ENCODE measurements around the gene CHN1.
A peak's percentile ranks its signal among the peaks of the same experiment; 100 is the strongest.

CHN1 gene

DNA sequence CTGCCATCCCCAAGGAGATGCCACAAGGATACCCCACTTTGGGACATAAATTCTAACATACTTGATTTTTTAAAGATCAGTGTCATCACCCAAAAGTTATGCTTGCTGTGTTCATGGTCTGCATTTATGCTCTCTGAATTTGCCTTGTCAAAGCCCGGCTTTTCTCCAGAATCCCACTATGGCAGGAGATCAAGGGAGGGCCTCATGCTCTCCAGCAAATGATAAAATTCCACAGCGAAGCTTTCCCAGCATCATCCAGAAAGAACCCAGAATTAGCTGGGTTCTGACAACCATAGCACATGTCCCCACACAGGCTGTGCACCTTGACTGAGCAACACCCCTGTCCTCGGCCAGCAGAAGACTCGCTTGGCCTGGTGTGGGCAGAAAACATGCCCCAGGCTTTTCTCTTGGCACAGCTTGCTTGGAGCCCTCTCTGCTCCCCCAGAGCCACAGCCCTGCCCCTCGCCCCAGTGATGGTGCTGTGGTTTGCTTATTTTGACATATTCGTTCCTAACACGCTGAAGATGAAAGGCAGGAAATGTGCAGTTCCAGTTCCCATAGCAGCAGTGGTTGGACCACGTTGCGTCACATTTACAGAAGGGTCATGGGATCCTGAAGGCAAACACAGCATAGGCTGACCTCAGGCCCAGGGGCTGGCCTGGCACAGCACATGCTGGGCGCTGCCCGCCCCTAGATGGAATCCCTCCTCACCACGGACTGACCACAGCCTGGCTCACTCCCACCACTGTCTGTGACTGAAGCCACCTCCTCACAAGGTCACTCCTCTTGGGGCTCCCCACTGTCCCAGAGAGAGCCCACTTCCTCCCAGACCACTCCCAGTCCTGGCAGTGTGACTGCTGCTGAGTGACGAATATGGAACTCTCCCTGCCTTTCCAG lies 226.8 kb downstream of the CHN1 start:
- Histone ChIP-seq H3K4me3 (ENCODE audit: low read depth in 1 of 5, low read length in 5 of 5) (no peak overlapping the region), H3K36me3 (ENCODE audit: control insufficient read depth in 5 of 5, insufficient read depth in 5 of 5, low read length in 5 of 5) (no peaks in the 10 kb centered on the region), H3K4me1 (ENCODE audit: control insufficient read depth in 5 of 5, insufficient read depth in 5 of 5, low read length in 5 of 5) (peaks cover 0 to 9% (median 3%) of the 10 kb centered on the region in 5 donors), H3K9me3 (ENCODE audit: control insufficient read depth in 5 of 5, low read length in 5 of 5) (no peaks in the 10 kb centered on the region), H3K27ac (ENCODE audit: low read depth, low read length) (no peak overlapping the region), H3K9ac (ENCODE audit: low read length in 5 of 5) (peak overlapping the region in 1 of 5 donors; percentile 38), H3K27me3 (ENCODE audit: control insufficient read depth in 5 of 5, insufficient read depth in 4 of 5, low read length in 5 of 5) (peaks cover 0 to 3% (median 0%) of the 10 kb centered on the region in 5 donors)

GRCh38 chr2:174777347-174778084 lies 227.7 kb downstream of the CHN1 start:
- no peaks in the 10 kb centered on the region for H3K9me3 ChIP-seq (ENCODE audit: control insufficient read depth in 5 of 5, low read length in 5 of 5)
- H3K9ac ChIP-seq (ENCODE audit: low read length in 5 of 5) = no peak overlapping the region
- H3K4me3 ChIP-seq (ENCODE audit: low read depth in 1 of 5, low read length in 5 of 5) = no peak overlapping the region
- peaks cover 0 to 3% (median 0%) of the 10 kb centered on the region in 5 donors for H3K27me3 ChIP-seq (ENCODE audit: control insufficient read depth in 5 of 5, insufficient read depth in 4 of 5, low read length in 5 of 5)
- H3K27ac ChIP-seq (ENCODE audit: low read depth, low read length) = no peak overlapping the region
- H3K36me3 ChIP-seq (ENCODE audit: control insufficient read depth in 5 of 5, insufficient read depth in 5 of 5, low read length in 5 of 5) = no peaks in the 10 kb centered on the region
- H3K4me1 ChIP-seq (ENCODE audit: control insufficient read depth in 5 of 5, insufficient read depth in 5 of 5, low read length in 5 of 5) = peaks cover 0 to 9% (median 3%) of the 10 kb centered on the region in 5 donors

GRCh38 chr2:174776675-174777074 lies 228.5 kb downstream of the CHN1 start:
- no peak overlapping the region for H3K27ac ChIP-seq (ENCODE audit: low read depth, low read length)
- no peaks in the 10 kb centered on the region for H3K9me3 ChIP-seq (ENCODE audit: control insufficient read depth in 5 of 5, low read length in 5 of 5)
- peaks cover 4 to 16% (median 8%) of the 10 kb centered on the region in 5 donors for H3K4me1 ChIP-seq (ENCODE audit: control insufficient read depth in 5 of 5, insufficient read depth in 5 of 5, low read length in 5 of 5)

DNA sequence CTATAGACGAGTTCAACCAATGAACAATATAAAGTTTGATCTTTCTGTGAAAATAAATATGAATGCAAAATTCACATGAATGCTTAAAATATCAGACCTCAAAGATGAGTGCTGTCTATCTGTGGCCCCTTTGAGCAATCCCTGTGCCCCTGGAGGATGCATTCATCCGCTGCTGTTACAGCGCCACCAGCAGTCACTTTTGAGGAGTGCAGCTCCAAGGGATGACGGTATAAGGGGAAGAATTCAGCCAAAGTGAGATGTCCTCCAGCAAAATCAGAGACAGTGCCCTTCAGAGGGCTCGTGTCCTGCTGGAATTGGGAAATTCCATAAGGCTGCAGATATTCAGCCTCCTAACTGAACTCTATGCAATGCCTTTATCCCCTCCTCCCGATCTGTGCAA lies 229.0 kb downstream of the CHN1 start:
- H3K36me3 ChIP-seq (ENCODE audit: control insufficient read depth in 5 of 5, insufficient read depth in 5 of 5, low read length in 5 of 5) = no peaks in the 10 kb centered on the region
- H3K9me3 ChIP-seq (ENCODE audit: control insufficient read depth in 5 of 5, low read length in 5 of 5) = no peaks in the 10 kb centered on the region
- no peak overlapping the region for H3K4me3 ChIP-seq (ENCODE audit: low read depth in 1 of 5, low read length in 5 of 5)
- no peak overlapping the region for H3K9ac ChIP-seq (ENCODE audit: low read length in 5 of 5)
- peaks cover 0 to 2% (median 0%) of the 10 kb centered on the region in 5 donors for H3K27me3 ChIP-seq (ENCODE audit: control insufficient read depth in 5 of 5, insufficient read depth in 4 of 5, low read length in 5 of 5)
- no peak overlapping the region for H3K27ac ChIP-seq (ENCODE audit: low read depth, low read length)
- peaks cover 5 to 18% (median 9%) of the 10 kb centered on the region in 5 donors for H3K4me1 ChIP-seq (ENCODE audit: control insufficient read depth in 5 of 5, insufficient read depth in 5 of 5, low read length in 5 of 5)

More at GRCh38 chr2:174776675-174777074, 228.5 kb downstream of the CHN1 start:
- no peak overlapping the region for H3K4me3 ChIP-seq (ENCODE audit: low read depth in 1 of 5, low read length in 5 of 5)
- no peak overlapping the region for H3K9ac ChIP-seq (ENCODE audit: low read length in 5 of 5)
- peaks cover 0 to 2% (median 0%) of the 10 kb centered on the region in 5 donors for H3K27me3 ChIP-seq (ENCODE audit: control insufficient read depth in 5 of 5, insufficient read depth in 4 of 5, low read length in 5 of 5)
- H3K36me3 ChIP-seq (ENCODE audit: control insufficient read depth in 5 of 5, insufficient read depth in 5 of 5, low read length in 5 of 5) = no peaks in the 10 kb centered on the region

DNA sequence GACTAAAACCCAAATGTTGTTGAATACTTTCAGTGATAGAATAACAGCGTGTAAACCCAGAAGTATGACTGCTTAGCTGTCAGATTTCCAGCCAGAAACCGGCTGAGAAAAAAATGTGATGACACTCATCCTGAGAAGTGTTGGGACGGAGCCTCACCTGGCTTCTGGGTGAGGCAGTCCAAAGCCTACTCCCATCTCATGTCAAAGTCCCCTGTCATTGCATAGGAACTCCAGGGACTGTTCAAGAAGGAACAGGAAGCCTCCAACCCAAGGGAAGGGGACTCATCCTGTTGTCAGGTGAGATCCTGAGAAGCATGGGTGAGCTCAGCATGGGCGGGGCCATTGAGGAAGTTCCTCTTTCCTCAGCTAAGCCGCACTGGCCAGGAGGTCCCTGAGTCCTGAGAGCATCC lies 229.6 kb downstream of the CHN1 start:
- Histone ChIP-seq H3K4me3 (ENCODE audit: low read depth in 1 of 5, low read length in 5 of 5) (no peak overlapping the region), H3K4me1 (ENCODE audit: control insufficient read depth in 5 of 5, insufficient read depth in 5 of 5, low read length in 5 of 5) (peaks cover 5 to 18% (median 9%) of the 10 kb centered on the region in 5 donors), H3K27ac (ENCODE audit: low read depth, low read length) (no peak overlapping the region), H3K9ac (ENCODE audit: low read length in 5 of 5) (no peak overlapping the region), H3K36me3 (ENCODE audit: control insufficient read depth in 5 of 5, insufficient read depth in 5 of 5, low read length in 5 of 5) (no peaks in the 10 kb centered on the region), H3K9me3 (ENCODE audit: control insufficient read depth in 5 of 5, low read length in 5 of 5) (no peaks in the 10 kb centered on the region), H3K27me3 (ENCODE audit: control insufficient read depth in 5 of 5, insufficient read depth in 4 of 5, low read length in 5 of 5) (peaks cover 0 to 2% (median 0%) of the 10 kb centered on the region in 5 donors)

DNA sequence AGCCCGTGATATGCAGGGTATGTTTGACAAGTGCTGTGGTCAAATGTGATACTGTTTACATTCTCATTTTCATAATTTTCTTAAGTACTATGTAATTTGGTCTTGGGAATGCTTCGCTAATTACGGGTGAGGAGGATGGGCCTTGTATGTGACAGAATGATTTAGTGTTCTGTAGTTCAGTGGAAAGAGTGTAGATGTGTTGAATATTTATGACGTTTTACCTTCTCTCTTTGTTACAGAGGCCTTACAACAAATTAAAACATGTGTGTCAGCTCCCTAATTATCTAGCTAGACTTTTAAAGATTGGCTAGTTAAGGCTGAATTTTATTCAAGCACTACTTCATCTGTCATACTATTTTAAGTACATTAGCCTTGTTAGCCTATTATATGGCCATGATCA lies 230.3 kb downstream of the CHN1 start:
- Histone ChIP-seq H3K27me3 (ENCODE audit: control insufficient read depth in 5 of 5, insufficient read depth in 4 of 5, low read length in 5 of 5) (peaks cover 0 to 2% (median 0%) of the 10 kb centered on the region in 5 donors), H3K4me3 (ENCODE audit: low read depth in 1 of 5, low read length in 5 of 5) (no peak overlapping the region), H3K4me1 (ENCODE audit: control insufficient read depth in 5 of 5, insufficient read depth in 5 of 5, low read length in 5 of 5) (peaks cover 5 to 18% (median 9%) of the 10 kb centered on the region in 5 donors), H3K36me3 (ENCODE audit: control insufficient read depth in 5 of 5, insufficient read depth in 5 of 5, low read length in 5 of 5) (no peaks in the 10 kb centered on the region), H3K9ac (ENCODE audit: low read length in 5 of 5) (no peak overlapping the region), H3K9me3 (ENCODE audit: control insufficient read depth in 5 of 5, low read length in 5 of 5) (no peaks in the 10 kb centered on the region), H3K27ac (ENCODE audit: low read depth, low read length) (no peak overlapping the region)

DNA sequence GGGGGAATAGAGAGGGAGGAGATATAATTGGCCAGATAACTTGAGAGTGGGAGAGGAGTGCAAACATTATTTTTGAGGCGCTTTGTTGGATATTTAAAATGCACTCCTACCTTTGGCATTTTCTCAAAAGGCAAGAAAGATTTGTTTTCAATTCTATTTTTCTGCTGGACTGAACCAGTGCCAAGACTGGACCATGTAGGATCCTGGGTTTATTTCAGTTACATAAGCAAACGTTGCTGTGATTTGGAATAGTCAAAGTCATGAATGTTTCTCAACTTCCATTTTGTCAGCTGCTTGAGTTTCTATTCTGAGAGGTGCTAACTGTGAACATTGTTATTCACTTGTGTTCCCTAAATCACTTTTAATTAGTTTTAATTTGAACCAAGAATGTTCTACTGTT lies 232.0 kb downstream of the CHN1 start:
- Histone ChIP-seq H3K36me3 (ENCODE audit: control insufficient read depth in 5 of 5, insufficient read depth in 5 of 5, low read length in 5 of 5) (no peaks in the 10 kb centered on the region), H3K9me3 (ENCODE audit: control insufficient read depth in 5 of 5, low read length in 5 of 5) (no peaks in the 10 kb centered on the region), H3K4me3 (ENCODE audit: low read depth in 1 of 5, low read length in 5 of 5) (no peak overlapping the region), H3K27ac (ENCODE audit: low read depth, low read length) (no peak overlapping the region), H3K27me3 (ENCODE audit: control insufficient read depth in 5 of 5, insufficient read depth in 4 of 5, low read length in 5 of 5) (peaks cover 0 to 2% (median 0%) of the 10 kb centered on the region in 5 donors), H3K9ac (ENCODE audit: low read length in 5 of 5) (no peak overlapping the region), H3K4me1 (ENCODE audit: control insufficient read depth in 5 of 5, insufficient read depth in 5 of 5, low read length in 5 of 5) (peaks cover 2 to 11% (median 9%) of the 10 kb centered on the region in 5 donors)

DNA sequence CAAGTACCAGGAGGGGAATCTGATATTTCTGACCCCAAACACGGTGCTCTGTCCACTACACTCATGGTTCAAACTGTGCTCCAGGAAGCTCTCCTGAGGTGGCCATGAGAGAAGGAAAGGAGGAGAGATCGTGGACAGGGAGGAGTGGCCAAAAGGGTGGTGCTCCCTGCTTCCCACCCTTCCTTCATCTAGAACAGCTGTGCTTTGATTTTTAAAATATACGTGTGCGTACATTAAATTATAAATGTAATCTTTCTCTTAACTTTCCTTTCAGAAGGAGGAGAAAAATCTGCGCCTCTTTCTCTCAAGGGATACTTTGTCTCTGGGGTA lies 232.7 kb downstream of the CHN1 start:
- H3K36me3 ChIP-seq (ENCODE audit: control insufficient read depth in 5 of 5, insufficient read depth in 5 of 5, low read length in 5 of 5) = no peaks in the 10 kb centered on the region
- peaks cover 2 to 11% (median 6%) of the 10 kb centered on the region in 5 donors for H3K4me1 ChIP-seq (ENCODE audit: control insufficient read depth in 5 of 5, insufficient read depth in 5 of 5, low read length in 5 of 5)
- H3K4me3 ChIP-seq (ENCODE audit: low read depth in 1 of 5, low read length in 5 of 5) = peak overlapping the region in 3 of 5 donors; percentile 33 to 55 (median 47)
- H3K27me3 ChIP-seq (ENCODE audit: control insufficient read depth in 5 of 5, insufficient read depth in 4 of 5, low read length in 5 of 5) = no peaks in the 10 kb centered on the region
- peak overlapping the region in 1 of 5 donors; percentile 29 for H3K9ac ChIP-seq (ENCODE audit: low read length in 5 of 5)
- no peak overlapping the region for H3K27ac ChIP-seq (ENCODE audit: low read depth, low read length)
- no peaks in the 10 kb centered on the region for H3K9me3 ChIP-seq (ENCODE audit: control insufficient read depth in 5 of 5, low read length in 5 of 5)

GRCh38 chr2:174771631-174772471 lies 233.3 kb downstream of the CHN1 start:
- Histone ChIP-seq H3K27ac (ENCODE audit: low read depth, low read length) (no peak overlapping the region), H3K36me3 (ENCODE audit: control insufficient read depth in 5 of 5, insufficient read depth in 5 of 5, low read length in 5 of 5) (no peaks in the 10 kb centered on the region), H3K4me3 (ENCODE audit: low read depth in 1 of 5, low read length in 5 of 5) (peak overlapping the region in 3 of 5 donors; percentile 33 to 55 (median 47)), H3K27me3 (ENCODE audit: control insufficient read depth in 5 of 5, insufficient read depth in 4 of 5, low read length in 5 of 5) (no peaks in the 10 kb centered on the region), H3K9me3 (ENCODE audit: control insufficient read depth in 5 of 5, low read length in 5 of 5) (no peaks in the 10 kb centered on the region), H3K9ac (ENCODE audit: low read length in 5 of 5) (peak overlapping the region in 1 of 5 donors; percentile 29), H3K4me1 (ENCODE audit: control insufficient read depth in 5 of 5, insufficient read depth in 5 of 5, low read length in 5 of 5) (peaks cover 2 to 11% (median 6%) of the 10 kb centered on the region in 5 donors)
